Central memory CD4-positive, alpha-beta T cell (primary cell): ENCODE measurements around the gene MPND.
A peak's percentile ranks its signal among the peaks of the same experiment; 100 is the strongest.
"Not testable (repeated sequence)": the region's sequence is repeated elsewhere in the genome, so short reads cannot be mapped to it uniquely, and the experiment has no call there.

ENCODE experiments used
- DNase-seq: peaks from one replicate; pipeline ENCODE4 v3.0.0; 2022

Gene MPND

GRCh38 chr19:4347521-4347920 lies 4.2 kb downstream of the MPND start:
- DNase-seq: no peak

GRCh38 chr19:4349225-4349624 lies 5.9 kb downstream of the MPND start:
- not testable (repeated sequence) for DNase-seq

- no peak for DNase-seq
These were observed 6.7 kb downstream of the MPND start for GRCh38 chr19:4350111-4350510.

GRCh38 chr19:4350726-4351125 lies 7.4 kb downstream of the MPND start:
- no peak for DNase-seq

- DNase-seq: peak; percentile 46
These were observed 9.3 kb downstream of the MPND start for GRCh38 chr19:4352701-4353121.

GRCh38 chr19:4354282-4354681 lies 10.9 kb downstream of the MPND start:
- no peak for DNase-seq

GRCh38 chr19:4354897-4355296 lies 11.5 kb downstream of the MPND start:
- DNase-seq: no peak

GRCh38 chr19:4357095-4357797 lies 13.9 kb downstream of the MPND start:
- no peak for DNase-seq

- no peak for DNase-seq
These were observed 14.6 kb downstream of the MPND start for GRCh38 chr19:4357921-4358326.

GRCh38 chr19:4358709-4359626 lies 15.6 kb downstream of the MPND start:
- DNase-seq: no peak

- no peak for DNase-seq
These were observed 16.3 kb downstream of the MPND start for GRCh38 chr19:4359627-4360000.

- no peak for DNase-seq
These were observed 16.8 kb downstream of the MPND start for GRCh38 chr19:4360081-4360569.

GRCh38 chr19:4360641-4361151 lies 17.3 kb downstream of the MPND start:
- DNase-seq: no peak

- DNase-seq: no peak
These were observed 18.0 kb downstream of the MPND start for GRCh38 chr19:4361152-4362046.

- no peak for DNase-seq
These were observed 18.9 kb downstream of the MPND start for GRCh38 chr19:4362101-4362828.

GRCh38 chr19:4362831-4363545 lies 19.6 kb downstream of the MPND start:
- no peak for DNase-seq

- DNase-seq: no peak
These were observed 20.4 kb downstream of the MPND start for GRCh38 chr19:4363571-4364304.

GRCh38 chr19:4365341-4365740 lies 22.0 kb downstream of the MPND start:
- DNase-seq: no peak

GRCh38 chr19:4365791-4366665 lies 22.7 kb downstream of the MPND start:
- DNase-seq: no peak
